ENCODE data around the gene KRTAP20-1. TPM values are rescaled to one million over a fixed set of nuclear protein-coding genes. Genes with fewer than 3 reads are reported as not detected.

Gene KRTAP20-1
- total RNA-seq, 1 experiment from 2014 or later = not detected

DNA sequence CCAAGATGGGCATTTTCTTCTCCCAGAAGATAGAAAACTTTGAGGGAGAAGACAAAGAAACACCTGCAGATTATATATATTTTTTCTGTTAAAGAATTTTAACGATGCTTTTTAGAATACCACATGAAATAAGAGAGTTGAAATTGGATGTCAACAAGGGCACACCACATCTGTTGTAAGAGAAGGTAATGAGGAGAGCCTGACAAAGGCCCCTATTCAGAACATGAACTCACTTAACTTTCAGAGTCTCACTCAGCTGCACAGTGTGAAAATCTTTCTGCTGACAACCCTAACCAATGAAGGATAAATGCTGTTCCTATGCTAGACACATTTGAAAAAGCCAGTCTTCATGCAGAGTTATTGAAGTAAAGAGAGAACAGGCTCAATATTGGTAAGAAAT is 33.4 kb upstream of the KRTAP20-1 start:
- H3K4me1 ChIP-seq (ENCODE audit: control insufficient read depth in 1 of 2, insufficient read depth in 2 of 2, low read length in 2 of 2) = no peaks in the 10 kb centered on the region
- H4K20me1 ChIP-seq (ENCODE audit: insufficient read depth) = no peaks in the 10 kb centered on the region
- ChIA-PET CTCF (no interaction called here), POLR2A (no interaction called here), RAD21 (ENCODE audit: low non-redundant PET in 1 of 2, low total read pairs in 2 of 2, uncharacterized antibody in 2 of 2, unreplicated experiment in 2 of 2) (no interaction called here)
- no peak overlapping the region for H3K27ac ChIP-seq (ENCODE audit: low read depth, low read length)
- H3K4me2 ChIP-seq (ENCODE audit: low read length) = no peak overlapping the region
- no peaks in the 10 kb centered on the region for H3K79me2 ChIP-seq (ENCODE audit: insufficient read depth, low read length)
- H2AFZ ChIP-seq (ENCODE audit: low read depth, low read length, poor library complexity, severe bottlenecking) = no peak overlapping the region
- peaks cover 18 to 24% of the 10 kb centered on the region in 2 experiments; a peak in 2 of 4 replicates for H3K9me3 ChIP-seq (ENCODE audit: control insufficient read depth in 1 of 2, insufficient read depth in 1 of 2, low read depth in 1 of 2, low read length in 2 of 2)
- no peaks in the 10 kb centered on the region for H3K36me3 ChIP-seq (ENCODE audit: control insufficient read depth in 1 of 2, insufficient read depth in 2 of 2, low read length in 2 of 2)
- no TSS peak for BruUV-seq (replicated peaks)
- H3K27me3 ChIP-seq (ENCODE audit: insufficient read depth, low read length) = no peaks in the 10 kb centered on the region
- H3K9ac ChIP-seq (ENCODE audit: low read length) = no peak overlapping the region
- TF ChIP-seq FOSL1 (IDR thresholded peaks at IDR 0.05; ENCODE audit: low read depth) (no peak), ZNF274 (IDR thresholded peaks at IDR 0.05; ENCODE audit: low read depth, low read length) (no peak), RAD21 (IDR thresholded peaks at IDR 0.05; ENCODE audit: low read depth) (no peak), SRF (IDR thresholded peaks at IDR 0.05; ENCODE audit: low read depth) (no peak), EZH2 (IDR thresholded peaks at IDR 0.05) (no peak)
- intact Hi-C loops (cut with micrococcal nuclease) = no loop called here
- H3K4me3 ChIP-seq (replicated peaks in 1 of 2; ENCODE audit: low read depth in 1 of 2, low read length in 2 of 2) = no peak overlapping the region
- no peak for ATAC-seq
- DNase-seq (ENCODE audit: low read depth, low spot score) = no peak
- no peaks in the 10 kb centered on the region for H3K9me2 ChIP-seq (ENCODE audit: insufficient read depth)

- no peak for ATAC-seq
- ChIA-PET POLR2A (no interaction called here), CTCF (no interaction called here), RAD21 (ENCODE audit: low non-redundant PET in 1 of 2, low total read pairs in 2 of 2, uncharacterized antibody in 2 of 2, unreplicated experiment in 2 of 2) (no interaction called here)
- intact Hi-C loops (cut with micrococcal nuclease) = no loop called here
- no peak within 1 kb of the TSS for H3K27ac ChIP-seq (ENCODE audit: low read depth, low read length)
- H3K4me3 ChIP-seq (replicated peaks in 1 of 2; ENCODE audit: low read depth in 1 of 2, low read length in 2 of 2) = no peak within 1 kb of the TSS
- H3K36me3 ChIP-seq (ENCODE audit: control insufficient read depth in 1 of 2, insufficient read depth in 2 of 2, low read length in 2 of 2) = no peaks in the 10 kb centered on the region
- no peak for DNase-seq (ENCODE audit: low read depth, low spot score)
- H3K79me2 ChIP-seq (ENCODE audit: insufficient read depth, low read length) = no peaks in the 10 kb centered on the region
- no peaks in the 10 kb centered on the region; the same call in 1 of the 2 replicates for H4K20me1 ChIP-seq (ENCODE audit: insufficient read depth)
- H3K27me3 ChIP-seq (ENCODE audit: insufficient read depth, low read length) = no peaks in the 10 kb centered on the region
- H2AFZ ChIP-seq (ENCODE audit: low read depth, low read length, poor library complexity, severe bottlenecking) = no peak within 1 kb of the TSS
- H3K9ac ChIP-seq (ENCODE audit: low read length) = no peak within 1 kb of the TSS
- H3K4me1 ChIP-seq (ENCODE audit: control insufficient read depth in 1 of 2, insufficient read depth in 2 of 2, low read length in 2 of 2) = no peaks in the 10 kb centered on the region
- no peak within 1 kb of the TSS for H3K4me2 ChIP-seq (ENCODE audit: low read length)
- BruUV-seq (replicated peaks) = no TSS peak
- H3K9me2 ChIP-seq (ENCODE audit: insufficient read depth) = no peaks in the 10 kb centered on the region
- H3K9me3 ChIP-seq (ENCODE audit: control insufficient read depth in 1 of 2, insufficient read depth in 1 of 2, low read depth in 1 of 2, low read length in 2 of 2) = peaks cover 6 to 17% of the 10 kb centered on the region in 2 experiments; a peak in 2 of 4 replicates
- TF ChIP-seq CBX3 (IDR thresholded peaks at IDR 0.05; ENCODE audit: low read depth) = no peak
- no peak for TF ChIP-seq TCF7L2 (IDR thresholded peaks at IDR 0.05; ENCODE audit: borderline replicate concordance, extremely low read depth, insufficient read depth, insufficient read length)
- TF ChIP-seq ZNF274 (IDR thresholded peaks at IDR 0.05; ENCODE audit: low read depth, low read length) = no peak
- no peak for TF ChIP-seq MAX (IDR thresholded peaks at IDR 0.05)
- TF ChIP-seq EGR1 (IDR thresholded peaks at IDR 0.05; ENCODE audit: low read depth) = no peak
- no peak for TF ChIP-seq SP1 (IDR thresholded peaks at IDR 0.05; ENCODE audit: low read depth)
- TF ChIP-seq JUND (IDR thresholded peaks at IDR 0.05) = no peak
- TF ChIP-seq ZFX (IDR thresholded peaks at IDR 0.05) = no peak
- TF ChIP-seq SRF (IDR thresholded peaks at IDR 0.05; ENCODE audit: low read depth) = no peak
- TF ChIP-seq EZH2 (IDR thresholded peaks at IDR 0.05) = no peak
- TF ChIP-seq CEBPB (IDR thresholded peaks at IDR 0.05; ENCODE audit: low read depth) = no peak
- no peak for TF ChIP-seq ATF3 (IDR thresholded peaks at IDR 0.05)
- no peak for TF ChIP-seq EZH2phosphoT487 (IDR thresholded peaks at IDR 0.05; ENCODE audit: borderline replicate concordance)
- no peak for TF ChIP-seq REST (IDR thresholded peaks at IDR 0.05; ENCODE audit: low read depth)
Measured at GRCh38 chr21:30590297-30590696, 25.9 kb upstream of the KRTAP20-1 start, which contains the start of gene KRTAP22-2. Gene KRTAP22-2 (minus strand): TSS chr21:30590397.

Data from HCT116 (cell line).